COR-L47 (cell line): ENCODE results near the gene CCDC81.

Experiments
- DNase-seq: peaks from one replicate; lab custom pipeline; 2025; lab: John Stamatoyannopoulos, UW

Gene CCDC81

GRCh38 chr11:86464509-86465221 is 90.0 kb downstream of the CCDC81 start:
- no peak for DNase-seq

- no peak for DNase-seq
These were observed 93.5 kb downstream of the CCDC81 start for GRCh38 chr11:86468169-86468568.

GRCh38 chr11:86469491-86470388 is 95.1 kb downstream of the CCDC81 start:
- DNase-seq: no peak
